Stomach (tissue), 9 donors: Measurements from ENCODE around the gene FCGBP. TPM values are rescaled to one million over a fixed set of nuclear protein-coding genes. Genes with fewer than 3 reads are reported as not detected.
"Not testable (repeated sequence)": the region's sequence is repeated elsewhere in the genome, so short reads cannot be mapped to it uniquely, and the experiment has no call there.

Source experiments
- DNase-seq, 2 donors: peaks; one replicate each; pipeline versions ENCODE4 v3.0.0 to v3.0.0-alpha.2; 2013 to 2019
- H3K27ac ChIP-seq, 5 donors: fragments of 200-600 bp in 4 of 5; sonication (generic) in 4 of 5; one replicate each; pipeline ENCODE4 v1.5.1; 2013 to 2019; ENCODE audit warnings: mild to moderate bottlenecking in 1 of 5, moderate library complexity in 1 of 5
- H3K27me3 ChIP-seq, 3 donors: fragments of 200-600 bp; sonication (generic); one replicate each; pipeline ENCODE4 v1.5.1; 2017 to 2019; ENCODE audit warnings: mixed run types in 1 of 3
- H3K36me3 ChIP-seq, 4 donors: fragments of 200-600 bp; sonication (generic); 1 replicate in 3 of 4; 2 replicates in 1 of 4; pipeline ENCODE4 v1.5.1; 2016 to 2019
- H3K4me1 ChIP-seq, 4 donors: fragments of 200-600 bp; sonication (generic); one replicate each; pipeline ENCODE4 v1.5.1; 2016 to 2019
- H3K4me3 ChIP-seq, 4 donors: fragments of 200-600 bp; sonication (generic) in 3 of 4; one replicate each; pipeline ENCODE4 v1.5.1; 2016 to 2019; ENCODE audit warnings: mild to moderate bottlenecking in 1 of 4
- H3K9me3 ChIP-seq, 4 donors: fragments of 200-600 bp; sonication (generic); one replicate each; pipeline ENCODE4 v1.5.1; 2016 to 2019
- EP300 ChIP-seq: sonication (generic); formaldehyde crosslinking; IDR thresholded peaks from one replicate; pipeline ENCODE4 v1.6.1; 2017; ENCODE audit warnings: antibody characterized with exemption
- POLR2A ChIP-seq, 4 donors: fragments of 450-650 bp; IDR thresholded peaks; one replicate each; pipeline ENCODE4 v1.6.1; 2016; ENCODE audit warnings: antibody characterized with exemption in 4 of 4, control low read depth in 2 of 4, mild to moderate bottlenecking in 1 of 4, moderate library complexity in 1 of 4
- POLR2AphosphoS5 ChIP-seq, 3 donors: sonication (generic); formaldehyde crosslinking; IDR thresholded peaks; one replicate each; pipeline ENCODE4 v1.6.1; 2016; ENCODE audit warnings: antibody characterized with exemption in 3 of 3
- WGBS, 5 donors: extraction: QIAGEN DNeasy Blood & Tissue Kit in 3 of 5; methylation state at CpG; one replicate each; pipeline versions ENCODE4 v1.1.5 to v1.1.7; 2013 to 2018; 5-methylcytosine and 5-hydroxymethylcytosine counted together
- intact Hi-C: fragments of 100-400 bp; cut with DNase I; formaldehyde crosslinking; loops from one replicate; pipeline ENCODE4 v1.15.1; 2023; ENCODE audit warnings: low total_unique reads
- polyA plus RNA-seq, 3 donors: library from polyadenylated mRNA; stranded (reverse); fragments of 200-250 nt; gene quantifications; one replicate each; pipeline ENCODE4 v1.2.3, GENCODE V29; 2013
- total RNA-seq, 5 donors: library from RNA; depleted of rRNA; stranded (reverse); fragments of >200 nt; gene quantifications; one replicate each; pipeline versions ENCODE4 v1.1.0 to v1.2.3, GENCODE V29; 2014 to 2016
- TF ChIP-seq, protein P1 (sequence below), 7 experiments: fragments of 450-650 bp in 4 of 7; fragments of 200-600 bp in 3 of 7; sonication (generic) in 3 of 7; IDR thresholded peaks; one replicate each; pipeline ENCODE4 v1.5.1; 2016 to 2019; ENCODE audit warnings: antibody characterized with exemption in 7 of 7, control low read depth in 2 of 7, mild to moderate bottlenecking in 1 of 7
- donor health status: healthy with polysubstance abuse.
- donor health status: Bipolar disorder and iron deficiency.
- donor health status: healthy.

The FCGBP gene
- total and polyA plus RNA-seq, 8 donors = 6.5 to 7,510 (median 204) TPM

DNA sequence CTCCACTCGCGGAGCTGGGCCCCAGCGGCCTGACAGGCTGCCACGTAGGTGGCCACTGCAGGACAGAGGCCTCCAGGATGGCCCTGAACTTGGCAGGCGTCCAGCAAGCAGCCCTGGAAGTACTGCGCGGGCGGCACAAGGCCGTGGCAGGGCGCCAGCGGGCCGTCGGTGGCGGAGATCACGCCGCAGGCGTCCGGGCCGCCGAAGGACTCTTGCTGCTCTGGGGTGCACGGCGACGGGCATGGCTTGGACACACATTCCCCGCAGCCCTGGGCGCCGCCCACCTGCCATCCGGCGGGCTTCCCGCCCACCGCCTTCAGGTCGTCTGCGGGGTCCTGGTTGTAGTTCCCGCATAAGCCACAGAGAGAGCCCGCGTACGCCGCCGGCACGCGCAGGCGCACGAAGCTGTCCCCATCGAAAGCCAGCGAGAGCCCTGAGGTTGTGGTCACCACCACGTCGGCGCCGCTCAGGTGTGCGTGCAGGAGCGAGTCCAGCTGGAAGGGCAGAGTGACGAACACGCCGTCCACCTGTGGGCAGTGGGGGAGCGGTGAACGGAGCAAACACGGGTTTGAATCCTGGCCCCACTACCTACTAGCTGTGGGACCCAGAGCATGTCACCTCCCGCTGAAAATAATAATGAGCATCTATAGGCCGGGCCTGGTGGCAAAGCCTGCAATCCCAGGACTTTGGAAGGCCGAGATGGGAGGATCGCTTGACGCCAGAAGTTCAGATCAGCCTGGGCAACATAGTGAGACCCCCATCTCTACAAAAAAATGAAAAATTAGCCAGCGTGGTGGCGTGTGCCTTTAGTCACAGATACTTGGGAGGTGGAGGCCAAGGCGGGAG is 42.6 kb downstream of the FCGBP start:
- H3K4me1 ChIP-seq, H3K9me3 ChIP-seq, intact Hi-C loops, H3K4me3 ChIP-seq, H3K27ac ChIP-seq: not testable (repeated sequence)
- Histone ChIP-seq H3K27me3 (peaks cover 0 to 26% (median 3%) of the 10 kb centered on the region in 3 donors), H3K36me3 (peaks cover 0 to 25% (median 16%) of the 10 kb centered on the region in 4 donors)
- WGBS, 5 donors = 56 to 75% (median 58%) methylated on average over 53 to 64 of the region's 64 CpGs
- peak; percentile 25 to 59 for DNase-seq

DNA sequence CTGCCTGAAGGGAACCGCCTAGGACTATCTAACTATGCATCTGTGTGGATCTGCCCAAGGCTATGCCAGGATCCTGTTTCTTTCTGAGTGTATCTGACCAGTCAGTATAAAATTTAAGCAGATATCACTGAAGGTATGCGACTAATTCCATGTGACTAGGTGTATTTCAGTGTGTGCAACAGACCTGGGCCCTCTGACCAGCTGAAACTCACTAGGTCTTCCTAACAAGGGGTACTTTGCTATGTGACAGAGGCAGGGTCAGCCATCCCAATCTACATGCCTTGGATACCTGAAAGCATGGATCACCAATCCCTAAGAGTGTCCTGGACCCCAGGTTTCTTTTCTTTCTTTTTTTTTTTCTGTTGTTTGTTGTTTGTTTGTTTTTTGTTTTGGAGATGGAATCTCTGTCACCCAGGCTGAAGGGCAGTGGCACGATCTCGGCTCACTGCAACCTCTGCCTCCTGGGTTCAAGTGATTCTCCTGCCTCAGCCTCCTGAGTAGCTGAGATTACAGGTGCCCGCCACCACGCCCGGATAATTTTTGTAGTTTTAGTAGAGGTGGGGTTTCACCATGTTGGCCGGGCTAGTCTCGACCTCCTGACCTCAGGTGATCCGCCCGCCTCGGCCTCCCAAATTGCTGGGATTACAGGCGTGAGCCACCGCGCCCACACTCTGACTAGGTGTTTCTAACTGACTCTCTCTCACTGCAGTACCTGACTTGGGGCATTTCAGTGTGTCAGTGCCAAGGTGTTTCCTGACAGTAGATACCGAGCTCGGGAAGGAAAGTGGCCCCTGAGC is 43.5 kb downstream of the FCGBP start:
- no peaks in the 10 kb centered on the region for H3K9me3 ChIP-seq
- H3K4me1 ChIP-seq = peaks cover 0 to 4% (median 0%) of the 10 kb centered on the region in 4 donors
- H3K27ac ChIP-seq = no peak overlapping the region
- DNase-seq = peak in 1 of 2 donors; percentile 26
- 74 to 81% (median 75%) methylated on average over 17 of the region's 17 CpGs for WGBS, 5 donors
- TF ChIP-seq EP300 (no peak), POLR2A (IDR thresholded peaks at IDR 0.05) (no peak), POLR2AphosphoS5 (IDR thresholded peaks at IDR 0.05) (no peak)
- TF ChIP-seq, protein P1, sequence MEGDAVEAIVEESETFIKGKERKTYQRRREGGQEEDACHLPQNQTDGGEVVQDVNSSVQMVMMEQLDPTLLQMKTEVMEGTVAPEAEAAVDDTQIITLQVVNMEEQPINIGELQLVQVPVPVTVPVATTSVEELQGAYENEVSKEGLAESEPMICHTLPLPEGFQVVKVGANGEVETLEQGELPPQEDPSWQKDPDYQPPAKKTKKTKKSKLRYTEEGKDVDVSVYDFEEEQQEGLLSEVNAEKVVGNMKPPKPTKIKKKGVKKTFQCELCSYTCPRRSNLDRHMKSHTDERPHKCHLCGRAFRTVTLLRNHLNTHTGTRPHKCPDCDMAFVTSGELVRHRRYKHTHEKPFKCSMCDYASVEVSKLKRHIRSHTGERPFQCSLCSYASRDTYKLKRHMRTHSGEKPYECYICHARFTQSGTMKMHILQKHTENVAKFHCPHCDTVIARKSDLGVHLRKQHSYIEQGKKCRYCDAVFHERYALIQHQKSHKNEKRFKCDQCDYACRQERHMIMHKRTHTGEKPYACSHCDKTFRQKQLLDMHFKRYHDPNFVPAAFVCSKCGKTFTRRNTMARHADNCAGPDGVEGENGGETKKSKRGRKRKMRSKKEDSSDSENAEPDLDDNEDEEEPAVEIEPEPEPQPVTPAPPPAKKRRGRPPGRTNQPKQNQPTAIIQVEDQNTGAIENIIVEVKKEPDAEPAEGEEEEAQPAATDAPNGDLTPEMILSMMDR (IDR thresholded peaks at IDR 0.05) = no peak
- peaks cover 0 to 25% (median 16%) of the 10 kb centered on the region in 4 donors for H3K36me3 ChIP-seq
- intact Hi-C loops = no loop called here
- H3K4me3 ChIP-seq = no peak overlapping the region
- peaks cover 0 to 26% (median 3%) of the 10 kb centered on the region in 3 donors for H3K27me3 ChIP-seq

- intact Hi-C loops, H3K9me3 ChIP-seq, H3K27ac ChIP-seq, H3K4me3 ChIP-seq, H3K4me1 ChIP-seq: not testable (repeated sequence)
- peak in 1 of 2 donors; percentile 25 for DNase-seq
- WGBS, 5 donors = 89 to 96% (median 93%) methylated on average over 17 to 20 of the region's 20 CpGs
- peaks cover 0 to 26% (median 3%) of the 10 kb centered on the region in 3 donors for H3K27me3 ChIP-seq
- peaks cover 0 to 25% (median 16%) of the 10 kb centered on the region in 4 donors for H3K36me3 ChIP-seq
These were observed 44.3 kb downstream of the FCGBP start for GRCh38 chr19:39889872-39890754.

GRCh38 chr19:39887456-39887951 is 46.9 kb downstream of the FCGBP start:
- H3K9me3 ChIP-seq, DNase-seq, H3K27ac ChIP-seq, intact Hi-C loops, H3K4me1 ChIP-seq, H3K4me3 ChIP-seq: not testable (repeated sequence)
- WGBS, 5 donors = 37 to 67% (median 53%) methylated on average over 2 to 3 of the region's 3 CpGs
- Histone ChIP-seq H3K36me3 (peaks cover 0 to 25% (median 14%) of the 10 kb centered on the region in 4 donors), H3K27me3 (peaks cover 0 to 19% (median 3%) of the 10 kb centered on the region in 3 donors)

DNA sequence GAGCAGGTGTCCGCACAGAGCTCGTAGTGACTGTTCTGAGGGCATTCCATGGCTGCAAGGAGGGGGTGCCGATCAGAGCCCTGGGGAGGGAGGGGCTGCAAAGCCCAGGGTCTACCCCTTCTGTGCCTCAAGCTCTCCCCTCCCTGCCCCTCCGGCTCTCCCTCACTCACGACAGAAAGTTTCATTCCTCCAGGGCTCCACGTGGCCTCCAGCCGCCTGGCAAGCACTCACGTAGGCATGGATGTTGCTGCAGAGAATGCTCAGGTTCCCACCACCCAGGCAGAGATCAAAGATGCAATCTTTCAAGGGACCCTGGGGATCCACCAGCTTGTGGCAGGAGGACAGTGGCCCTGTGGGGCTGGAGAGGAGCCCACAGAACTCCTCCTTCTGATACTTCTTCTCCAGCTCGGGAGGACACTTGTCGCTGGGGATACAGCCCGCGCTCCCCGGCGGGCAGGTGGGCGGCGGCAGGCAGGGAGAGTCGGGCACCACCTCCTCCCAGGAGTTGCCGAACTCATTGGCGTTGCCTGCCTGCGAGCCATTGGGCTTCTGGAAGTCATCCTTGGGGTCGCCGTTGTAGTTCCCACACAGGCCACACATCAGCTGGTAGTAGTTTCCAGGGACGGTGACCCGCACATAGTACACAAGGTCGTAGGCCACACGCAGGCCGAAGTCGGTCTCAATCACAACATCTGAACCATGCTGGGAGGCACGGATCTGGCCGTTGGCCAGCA is 48.4 kb downstream of the FCGBP start:
- H3K9me3 ChIP-seq, H3K36me3 ChIP-seq, DNase-seq, H3K4me3 ChIP-seq, H3K4me1 ChIP-seq, H3K27me3 ChIP-seq, intact Hi-C loops, H3K27ac ChIP-seq: not testable (repeated sequence)
- WGBS, 5 donors = 83 to 91% (median 87%) methylated on average over 13 to 24 of the region's 30 CpGs

DNA sequence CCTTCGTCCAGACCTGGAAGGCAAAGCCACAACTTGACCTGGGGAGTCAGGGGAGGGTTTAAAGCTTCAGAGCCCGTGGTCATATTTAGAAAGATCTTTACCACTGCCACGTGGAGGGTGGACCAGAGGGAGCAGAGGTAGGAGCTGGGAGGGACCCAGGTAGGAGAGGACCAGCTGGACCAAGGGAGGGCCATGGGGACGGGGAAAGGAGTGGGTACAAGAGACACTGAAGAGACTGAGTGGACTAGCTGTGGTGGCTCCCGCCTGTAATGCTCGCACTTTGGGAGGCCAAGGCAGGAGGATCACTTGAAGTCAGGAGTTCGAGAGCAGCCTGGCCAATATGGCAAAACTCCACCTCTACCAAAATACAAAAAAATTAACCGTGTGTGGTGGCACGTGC is 49.7 kb downstream of the FCGBP start:
- intact Hi-C loops, H3K9me3 ChIP-seq, H3K27ac ChIP-seq, H3K4me1 ChIP-seq, H3K4me3 ChIP-seq, H3K36me3 ChIP-seq, H3K27me3 ChIP-seq, DNase-seq: not testable (repeated sequence)
- 80 to 98% (median 88%) methylated on average over 2 to 5 of the region's 9 CpGs for WGBS, 5 donors

Other genes starting within 250 kb of the FCGBP start
- not detected for gene LGALS14, start 230.2 kb downstream of the FCGBP start, total RNA-seq
- not detected for gene LGALS14, start 230.2 kb downstream of the FCGBP start, polyA plus RNA-seq
- 1 to 10 TPM in 1 of 5 donors, not detected in 4; 2.8 TPM for gene CLC, start 196.6 kb downstream of the FCGBP start, total RNA-seq
- gene CLC, start 196.6 kb downstream of the FCGBP start, polyA plus RNA-seq = 1 to 10 TPM in 1 of 3 donors, not detected in 2; 1.7 TPM
- not detected for gene LEUTX, start 155.8 kb downstream of the FCGBP start, total RNA-seq
- not detected for gene LEUTX, start 155.8 kb downstream of the FCGBP start, polyA plus RNA-seq
- 10 to 100 TPM in 3 of 5 donors, 1 to 10 TPM in 2; 3.9 to 28.4 (median 10.7) TPM for gene DYRK1B, start 100.5 kb downstream of the FCGBP start, total RNA-seq
- gene DYRK1B, start 100.5 kb downstream of the FCGBP start, polyA plus RNA-seq = 10 to 100 TPM in 1 of 3 donors, 1 to 10 TPM in 2; 5.7 to 13.2 (median 9.1) TPM
- gene FBL, start 88.3 kb downstream of the FCGBP start, total RNA-seq = 100 to 1,000 TPM in 4 of 5 donors, 10 to 100 TPM in 1; 59.8 to 311 (median 129) TPM
- gene FBL, start 88.3 kb downstream of the FCGBP start, polyA plus RNA-seq = 100 to 1,000 TPM; 229 to 331 (median 318) TPM
- 10 to 100 TPM in 4 of 5 donors, 1 to 10 TPM in 1; 3.8 to 79.7 (median 69.4) TPM for gene PSMC4, start 36.5 kb upstream of the FCGBP start, total RNA-seq
- gene PSMC4, start 36.5 kb upstream of the FCGBP start, polyA plus RNA-seq = 10 to 100 TPM; 58.0 to 75.6 (median 62.3) TPM
- gene ZNF546, start 62.4 kb upstream of the FCGBP start, total RNA-seq = 1 to 10 TPM in 4 of 5 donors, under 1 TPM in 1; 0.29 to 9.3 (median 3.3) TPM
- 1 to 10 TPM in 1 of 3 donors, under 1 TPM in 2; 0.68 to 1.6 (median 0.76) TPM for gene ZNF546, start 62.4 kb upstream of the FCGBP start, polyA plus RNA-seq
- gene ZNF780B, start 121.6 kb upstream of the FCGBP start, total RNA-seq = 10 to 100 TPM in 3 of 5 donors, 1 to 10 TPM in 2; 6.7 to 73.9 (median 11.2) TPM
- 1 to 10 TPM; 2.7 to 4.1 (median 3.6) TPM for gene ZNF780B, start 121.6 kb upstream of the FCGBP start, polyA plus RNA-seq
- gene ZNF780A, start 156.3 kb upstream of the FCGBP start, total RNA-seq = 10 to 100 TPM in 4 of 5 donors, 1 to 10 TPM in 1; 8.1 to 19.5 (median 12.6) TPM
- gene ZNF780A, start 156.3 kb upstream of the FCGBP start, polyA plus RNA-seq = 10 to 100 TPM; 21.7 to 40.5 (median 22.5) TPM